Umbilical cord (tissue), 2 donors: ENCODE measurements around the gene DACT2. TPM values are rescaled to one million over a fixed set of nuclear protein-coding genes. Genes with fewer than 3 reads are reported as not detected.

Experiments used
- DNase-seq: peaks from one replicate; pipeline ENCODE4 v3.0.0-alpha.2; 2015; ENCODE audit warnings: low spot score
- total RNA-seq: library from RNA; depleted of rRNA; stranded (reverse); fragments of >200 nt; gene quantifications from one replicate; pipeline ENCODE4 v1.2.3, GENCODE V29; 2014; ENCODE audit warnings: low replicate concordance; ENCODE audit not compliant: insufficient read depth

Gene DACT2
- total RNA-seq, 1 donor from 2014 or later, result 8.7 TPM

DNA sequence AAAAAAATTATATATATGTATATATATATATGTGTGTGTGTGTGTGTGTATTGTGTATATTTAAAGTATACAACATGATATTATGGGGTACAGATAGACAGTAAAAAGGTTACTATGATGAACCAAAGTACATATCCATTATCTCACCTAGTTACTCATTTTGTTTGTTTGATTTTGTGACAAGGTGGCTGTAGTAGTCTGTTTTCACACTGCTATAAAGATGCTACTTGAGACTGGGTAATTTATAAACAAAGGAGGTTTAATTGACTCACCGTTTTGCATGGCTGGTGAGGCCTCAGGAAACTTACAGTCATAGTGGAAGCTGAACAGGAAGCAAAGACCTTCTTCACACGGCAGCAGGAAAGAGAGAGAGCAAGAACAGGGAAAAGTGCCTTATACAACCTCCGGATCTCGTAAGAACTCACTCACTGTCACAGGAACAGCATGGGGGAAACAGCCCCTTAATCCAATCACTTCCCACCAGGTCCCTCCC is 30.2 kb upstream of the DACT2 start:
- DNase-seq, result no peak

DNA sequence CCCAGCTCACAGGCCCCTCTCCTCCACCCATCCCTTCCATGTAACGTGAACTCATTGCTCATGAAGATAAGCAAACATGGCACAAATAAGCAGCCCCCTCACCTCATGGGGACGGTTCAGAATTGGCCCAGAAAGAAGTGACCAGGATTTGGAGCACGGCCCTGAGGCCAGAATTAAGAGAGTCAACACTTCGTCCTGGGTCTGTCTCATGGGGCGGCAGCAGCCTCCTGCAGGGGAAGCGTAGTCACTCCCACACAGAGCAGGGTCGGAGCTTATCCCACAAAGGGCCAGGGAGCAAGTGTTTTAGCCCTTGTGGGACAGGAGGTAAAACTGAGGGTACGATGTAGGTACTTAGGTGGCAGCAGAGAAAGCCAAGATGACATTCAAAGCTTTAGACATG is 28.6 kb upstream of the DACT2 start:
- DNase-seq, result no peak

DNA sequence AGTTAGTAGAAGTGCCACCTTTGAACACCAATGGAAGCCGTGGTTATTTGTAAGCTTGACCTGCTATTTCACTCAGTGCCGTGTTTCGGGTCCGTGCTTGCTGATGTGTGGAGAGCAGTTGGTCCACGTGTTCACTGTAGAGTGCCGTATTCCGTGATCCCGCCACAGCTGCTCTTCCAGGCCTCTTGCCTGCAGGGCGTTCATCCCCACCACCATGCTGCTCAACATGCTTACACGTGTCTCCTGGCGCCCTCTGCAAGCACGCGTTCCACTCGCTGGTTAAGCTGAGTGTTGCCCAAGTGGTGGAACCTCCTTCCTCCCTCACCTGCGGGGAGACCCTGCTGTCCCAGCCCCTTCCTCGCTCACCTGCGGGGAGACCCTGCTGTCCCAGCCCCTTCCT is 28.0 kb upstream of the DACT2 start:
- no peak for DNase-seq

DNA sequence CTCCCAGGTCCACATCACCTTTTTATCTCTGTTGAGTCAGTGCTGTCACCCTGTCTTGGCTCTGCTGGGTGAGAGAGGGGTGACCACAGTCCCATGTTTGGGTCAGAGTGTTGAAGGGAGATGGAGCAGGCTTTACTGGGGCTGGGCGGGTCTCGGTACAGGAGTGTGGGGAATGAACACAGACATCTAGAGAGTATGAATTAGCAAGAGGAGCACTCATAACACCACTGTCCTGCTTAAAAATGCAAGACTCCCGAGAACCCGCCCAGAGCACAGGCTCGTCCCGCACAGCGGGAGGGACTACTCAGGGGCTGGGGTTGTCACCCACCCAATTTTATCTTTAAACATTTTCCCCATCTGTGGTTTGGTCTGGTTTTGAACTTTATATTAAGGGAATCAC is 27.5 kb upstream of the DACT2 start:
- no peak for DNase-seq

DNA sequence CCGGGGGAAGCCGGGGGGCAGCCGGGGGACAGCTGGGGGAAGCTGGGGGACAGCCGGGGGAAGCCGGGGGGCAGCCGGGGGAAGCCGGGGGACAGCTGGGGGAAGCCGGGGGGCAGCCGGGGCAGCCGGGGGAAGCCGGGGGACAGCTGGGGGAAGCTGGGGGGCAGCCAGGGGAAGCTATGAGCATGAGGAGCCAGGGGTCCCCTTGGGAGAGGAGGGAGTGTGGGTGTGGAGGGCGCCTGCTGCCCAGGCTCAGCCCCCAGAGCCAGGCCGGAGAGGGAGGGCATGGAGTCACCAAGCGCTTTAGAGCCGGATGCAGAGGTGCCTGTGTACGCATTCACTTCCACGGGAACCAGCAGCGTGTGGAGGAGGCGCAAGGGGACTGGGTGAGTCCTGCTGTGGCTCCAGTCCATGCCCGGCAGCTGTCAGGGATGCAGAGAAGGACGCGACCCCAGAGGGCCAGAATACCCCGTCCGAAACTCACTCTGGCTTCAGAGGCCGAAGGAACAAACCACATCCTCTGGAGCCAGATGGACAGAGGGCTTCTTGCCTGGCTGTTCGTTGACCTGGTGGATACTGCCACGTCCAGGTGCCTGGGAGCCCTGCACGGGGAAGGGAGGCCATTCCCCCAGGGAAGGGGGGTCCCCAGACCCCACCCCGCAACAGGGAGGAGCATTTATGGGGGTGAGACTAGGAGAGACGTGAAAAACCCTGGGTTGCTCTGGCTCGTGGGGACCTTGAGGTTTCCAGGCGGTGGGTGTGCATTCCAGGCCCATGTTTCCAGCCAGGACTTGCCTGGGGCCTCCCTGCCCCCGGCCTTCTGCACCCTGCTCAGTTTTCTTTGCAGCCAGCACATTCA is 26.5 kb upstream of the DACT2 start:
- peak; percentile 28 for DNase-seq

DNA sequence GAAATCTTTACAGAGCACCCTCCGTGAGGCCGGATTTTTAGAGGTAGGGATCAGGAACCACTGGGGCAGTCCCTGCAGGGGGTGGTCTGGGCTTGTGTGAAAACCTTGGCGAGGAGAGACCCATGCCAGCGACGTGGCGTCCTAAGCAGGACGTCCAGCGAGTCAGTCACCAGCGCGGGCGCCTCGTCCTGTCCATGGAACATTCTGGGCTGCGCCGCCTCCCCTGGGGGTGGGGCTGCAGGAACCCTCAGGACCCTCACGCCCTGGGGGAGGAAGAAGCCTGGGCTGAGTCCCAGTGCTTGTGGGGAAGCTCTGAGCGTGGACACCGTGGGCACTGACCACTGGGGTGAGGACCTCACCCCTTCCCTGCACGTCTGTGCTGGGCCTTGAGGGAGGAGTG is 25.7 kb upstream of the DACT2 start:
- DNase-seq, result no peak

DNA sequence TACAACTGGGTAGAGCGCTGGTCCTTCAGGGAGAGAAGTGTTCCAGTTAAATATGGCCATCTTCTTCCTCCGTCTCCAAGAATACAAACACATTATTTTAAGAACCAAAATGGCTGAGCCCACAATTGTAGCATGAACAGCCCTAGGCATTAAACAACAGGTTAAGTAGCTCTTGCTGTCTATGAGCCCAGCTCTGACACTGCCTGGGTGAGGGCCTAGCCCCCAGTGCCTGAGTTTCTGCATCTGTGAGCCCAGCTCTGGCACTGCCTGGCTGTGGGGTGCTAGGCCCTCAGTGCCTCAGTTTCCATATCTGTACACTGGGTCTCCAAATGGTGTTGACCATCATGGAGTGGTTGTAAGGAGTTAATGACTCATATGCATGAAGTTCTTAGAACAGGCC is 24.8 kb upstream of the DACT2 start:
- no peak for DNase-seq

DNA sequence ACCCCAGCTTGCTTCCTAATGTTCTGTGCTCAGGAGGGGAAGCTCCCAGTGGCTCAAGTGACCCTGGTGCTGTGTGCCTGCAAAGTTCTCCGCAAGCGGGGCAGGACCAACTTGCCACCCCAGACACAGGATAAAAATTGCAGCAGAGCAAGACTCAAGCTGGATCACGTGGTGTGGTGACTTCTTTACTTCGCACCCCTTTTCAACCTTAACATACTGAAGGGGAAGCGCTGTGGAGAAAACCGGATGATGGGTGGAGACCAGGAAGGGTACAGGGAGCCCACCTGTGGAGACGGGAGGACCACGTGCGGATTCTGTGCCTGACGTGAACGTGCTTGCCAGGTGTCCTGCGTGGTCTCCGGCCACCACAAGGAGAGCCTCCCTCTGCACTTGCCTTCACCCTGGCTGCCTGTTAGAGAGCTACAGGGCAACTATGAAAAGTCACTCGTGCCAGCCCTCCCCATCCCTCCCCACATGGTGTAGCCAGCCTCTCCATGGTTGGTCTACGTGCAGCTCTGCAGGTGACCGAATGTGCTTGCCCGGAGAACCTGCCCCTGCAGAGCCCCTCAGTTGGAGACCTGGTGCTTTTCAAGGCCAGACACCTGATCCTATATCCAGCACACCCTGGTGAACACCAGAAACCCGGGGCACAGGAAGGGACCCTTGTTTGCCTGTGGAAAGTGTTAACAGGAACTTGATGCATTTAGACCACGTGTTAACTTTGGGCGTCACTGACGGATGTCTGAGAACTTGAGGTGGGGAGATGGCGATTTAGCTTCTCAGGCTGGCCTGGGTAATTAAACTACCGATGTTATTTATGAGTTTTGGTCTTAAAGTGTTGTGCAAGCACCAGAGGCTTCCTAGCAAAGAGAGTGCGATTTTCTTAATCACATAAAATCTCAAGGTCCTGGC is 23.9 kb upstream of the DACT2 start:
- DNase-seq, result peak; percentile 23

DNA sequence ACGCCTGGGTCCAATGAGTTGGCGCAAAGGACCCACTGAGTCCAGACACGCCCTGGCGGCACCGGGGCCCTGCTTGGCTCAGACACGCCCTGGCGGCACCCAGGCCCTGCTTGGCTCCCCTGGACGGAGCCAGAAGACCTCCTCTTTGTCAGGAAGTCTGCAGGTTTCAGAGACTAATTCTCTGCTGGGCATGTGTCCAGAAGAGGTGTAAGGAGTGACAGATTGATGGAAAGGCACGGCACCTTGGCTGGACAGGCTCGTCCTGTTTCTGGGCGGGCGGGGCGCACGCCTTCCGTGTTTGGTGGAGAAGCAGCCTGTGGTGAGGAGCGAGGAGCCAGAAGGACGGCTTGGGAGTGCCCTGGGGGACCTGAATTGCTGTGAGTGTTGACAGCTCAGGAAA is 23.1 kb upstream of the DACT2 start:
- DNase-seq, result peak; percentile 52

DNA sequence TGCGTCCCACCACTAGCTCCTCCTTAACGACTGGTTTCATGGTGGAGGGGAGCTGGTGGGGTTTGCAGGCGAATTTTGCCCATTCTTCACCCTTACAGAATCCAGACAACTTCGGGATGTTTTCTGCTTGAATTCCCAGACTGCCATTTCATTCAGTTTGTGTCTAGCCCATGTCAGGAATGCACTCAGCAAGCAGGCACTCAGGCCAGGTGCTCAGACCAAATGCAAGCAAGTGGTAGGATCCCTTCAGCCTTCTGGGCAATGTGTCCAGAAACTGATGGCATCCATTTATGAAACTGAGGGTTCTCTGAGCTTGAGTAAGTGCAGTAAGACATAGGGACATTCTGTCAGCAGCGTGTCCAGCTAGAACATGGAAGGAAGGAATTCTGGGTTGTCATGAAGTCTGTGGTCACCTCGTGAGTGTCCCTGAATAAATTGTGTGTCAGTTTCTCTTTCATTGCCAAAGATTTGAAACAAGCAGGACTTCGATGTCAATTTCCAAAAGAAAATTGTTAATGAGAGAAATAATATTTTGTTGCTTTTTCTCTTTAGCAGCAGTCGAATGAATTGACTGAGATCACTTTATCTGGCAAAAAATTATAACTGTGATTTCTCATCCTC is 21.8 kb upstream of the DACT2 start:
- no peak for DNase-seq

DNA sequence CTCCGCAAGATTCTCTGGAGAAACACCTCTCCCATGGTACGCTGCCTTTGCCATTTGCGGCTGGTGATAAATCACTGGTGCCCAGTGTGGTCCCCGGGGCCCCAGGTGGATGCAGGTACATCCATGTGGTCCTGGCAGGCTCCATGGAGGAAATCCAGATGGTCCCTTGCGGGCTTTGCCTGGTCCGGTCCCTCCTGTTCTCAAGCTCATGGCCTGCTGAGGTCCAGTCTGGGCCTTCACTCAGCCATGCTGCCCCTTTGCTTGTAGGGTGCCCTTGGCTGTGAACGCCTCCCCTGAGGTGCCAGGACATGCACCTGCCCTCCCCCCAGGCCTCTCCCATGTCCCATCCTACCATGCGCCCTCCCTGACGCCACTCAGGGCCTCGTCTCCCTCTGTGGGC is 21.2 kb upstream of the DACT2 start:
- no peak for DNase-seq

DNA sequence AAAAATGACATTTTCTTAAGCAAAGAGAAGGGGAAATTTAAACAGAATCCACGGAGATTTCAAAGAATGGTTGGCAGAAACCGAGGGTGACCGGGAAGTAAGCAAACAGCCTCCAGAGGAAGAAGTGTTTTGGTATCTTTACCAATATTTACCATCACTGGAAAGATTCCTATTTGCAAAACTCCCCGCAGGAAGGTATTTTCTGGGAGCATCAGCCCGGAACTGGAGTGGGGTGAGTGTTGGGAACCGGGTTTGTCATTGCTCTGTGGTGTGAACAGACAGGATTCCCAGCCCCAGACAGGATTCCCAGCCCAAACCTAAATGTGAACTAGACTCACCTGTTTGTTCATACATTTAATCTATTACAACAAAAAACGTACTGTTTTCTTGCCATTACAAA is 19.2 kb upstream of the DACT2 start:
- no peak for DNase-seq

DNA sequence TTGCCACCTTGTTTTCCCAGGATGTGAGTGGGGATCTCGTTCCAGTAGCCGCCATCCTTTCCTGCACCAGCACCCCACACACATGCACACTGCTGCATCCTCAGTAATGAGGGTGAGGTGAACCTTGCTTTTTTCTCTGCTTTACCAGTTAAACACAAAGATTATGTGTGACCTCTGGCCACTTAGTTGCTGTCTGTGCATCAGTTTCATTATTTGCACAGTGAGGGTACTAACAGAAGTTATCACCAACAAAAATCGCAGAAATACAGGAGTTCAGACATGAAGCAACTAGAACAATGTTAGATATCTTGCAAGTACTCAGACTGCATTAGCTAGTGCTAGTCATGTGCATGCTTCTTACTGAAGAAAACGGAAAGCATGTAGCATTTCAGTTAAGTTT is 17.4 kb upstream of the DACT2 start:
- no peak for DNase-seq

DNA sequence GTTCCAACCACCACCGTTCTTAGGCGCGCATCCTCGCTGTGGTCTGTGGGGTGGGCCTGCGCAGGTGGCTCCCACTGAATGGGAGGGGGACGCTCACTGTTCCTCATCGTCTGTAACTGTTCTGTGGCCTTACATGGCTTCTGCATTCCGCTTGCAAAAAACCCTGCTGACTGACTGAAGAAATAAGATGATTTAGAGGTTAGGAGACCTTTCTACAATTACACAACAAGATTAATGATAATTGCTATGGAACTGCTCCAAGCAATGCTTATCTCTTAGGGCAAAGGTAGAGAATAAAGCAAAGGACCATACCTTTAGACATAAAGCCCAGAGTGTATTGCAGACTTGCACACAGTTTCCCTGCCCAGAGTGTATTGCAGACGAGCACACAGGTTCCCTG is 14.4 kb upstream of the DACT2 start:
- DNase-seq, result no peak

DNA sequence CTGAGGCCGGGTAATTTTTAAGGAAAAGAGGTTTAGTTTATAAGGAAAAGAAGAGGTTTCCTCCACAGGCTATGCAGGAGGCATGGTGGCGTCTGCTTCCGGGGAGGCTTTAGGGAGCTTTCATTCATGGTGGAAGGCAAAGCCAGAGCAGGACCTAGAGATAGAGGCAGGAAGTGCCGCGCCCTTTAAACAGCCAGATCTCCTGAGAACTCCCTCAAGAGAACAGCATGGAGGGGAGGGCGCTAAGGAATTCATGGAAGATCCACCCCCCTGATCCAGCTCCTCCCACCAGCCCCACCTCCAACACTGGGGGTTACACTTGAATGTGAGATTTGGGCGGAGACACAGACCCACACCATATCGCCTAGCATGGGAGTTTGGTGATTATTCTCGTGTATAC is 13.9 kb upstream of the DACT2 start:
- no peak for DNase-seq

DNA sequence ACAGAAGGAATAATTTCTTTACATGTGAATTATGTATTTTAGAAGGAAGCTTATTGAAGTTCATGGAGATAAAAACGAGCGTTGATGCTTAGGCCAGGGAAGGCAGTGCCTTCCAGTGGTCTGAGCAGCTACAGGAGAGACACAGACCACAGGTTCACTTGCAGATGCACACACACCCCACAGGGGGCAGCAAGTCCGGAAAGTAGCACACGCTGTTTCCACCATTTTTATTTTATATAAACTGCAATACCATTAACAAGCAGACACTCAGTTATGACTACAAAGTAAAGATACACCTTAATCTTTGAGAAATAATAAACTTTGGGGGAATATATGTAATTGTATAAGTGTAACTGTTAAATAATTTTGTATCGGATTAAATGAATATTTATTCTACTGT is 13.5 kb upstream of the DACT2 start:
- no peak for DNase-seq

DNA sequence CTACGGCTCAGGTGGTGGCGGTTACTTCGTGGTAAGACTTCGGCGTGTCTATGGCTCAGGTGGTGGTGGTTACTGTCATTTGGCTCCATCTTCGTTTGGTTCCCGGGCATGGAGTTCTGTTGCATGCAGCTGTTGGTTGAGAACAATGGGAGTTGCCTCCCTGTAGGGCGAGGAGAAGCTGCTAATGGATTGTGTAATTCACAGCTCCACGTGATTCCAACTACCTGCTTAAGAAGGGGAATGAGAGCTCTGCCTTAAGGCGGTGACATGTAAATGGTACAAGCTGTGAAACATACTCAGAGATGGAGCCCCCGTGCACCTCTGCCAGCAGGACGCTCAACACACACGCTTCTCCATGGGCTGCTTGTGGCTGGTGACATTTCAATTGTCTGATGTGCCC is 12.4 kb upstream of the DACT2 start:
- no peak for DNase-seq

DNA sequence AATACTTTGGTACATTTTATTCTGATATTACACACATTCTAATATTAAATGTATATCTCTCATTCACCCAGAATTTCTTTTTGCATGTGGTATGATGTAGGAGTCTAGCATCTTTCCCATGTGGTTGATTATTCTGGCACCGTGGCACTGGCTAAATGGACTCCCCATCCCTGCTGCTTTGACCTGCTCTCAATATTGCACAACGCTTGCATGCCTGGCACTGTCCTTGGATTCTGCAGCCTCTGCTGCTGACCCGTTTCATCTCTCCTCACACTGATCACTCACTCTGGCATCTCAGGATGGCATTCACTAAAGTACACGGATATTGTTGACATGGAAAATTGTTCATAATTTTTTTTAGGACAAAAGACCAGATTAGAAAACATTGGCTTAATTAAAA is 11.5 kb upstream of the DACT2 start:
- no peak for DNase-seq

DNA sequence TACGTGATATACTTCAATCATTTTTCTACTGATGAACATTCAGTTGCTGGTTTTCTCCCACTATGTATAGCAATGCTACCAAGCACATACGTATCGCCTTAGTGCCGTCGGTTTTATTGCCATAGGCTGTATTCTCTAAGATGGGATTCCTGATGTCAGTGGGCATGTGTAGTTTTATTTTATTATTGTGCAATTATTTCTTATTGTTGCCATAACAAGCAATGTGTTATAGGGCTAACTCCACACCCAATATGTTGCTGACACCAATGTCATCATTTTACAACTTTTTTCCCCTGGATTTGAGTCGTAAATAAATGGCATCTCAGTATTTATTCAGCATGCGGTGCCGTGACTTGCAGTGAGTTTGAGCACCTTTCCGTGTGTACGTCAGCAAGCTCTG is 10.8 kb upstream of the DACT2 start:
- DNase-seq, result no peak

DNA sequence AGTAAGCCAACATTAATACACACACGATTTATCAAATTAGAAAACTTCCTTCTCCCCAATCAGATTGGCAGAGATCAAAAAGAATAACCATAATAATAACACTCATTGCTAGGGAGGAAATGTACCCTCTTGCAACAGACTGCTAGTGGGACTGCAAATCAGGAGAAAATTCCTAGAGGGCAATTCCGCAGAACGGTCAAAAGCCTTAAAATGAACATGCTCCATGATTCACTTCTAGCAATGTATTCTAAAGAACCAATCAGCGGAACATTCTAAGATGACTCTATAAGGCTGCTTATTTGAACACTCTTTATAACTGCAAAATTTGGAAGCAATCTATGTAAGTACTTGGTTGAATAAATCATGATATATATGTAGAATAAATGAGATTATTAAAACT is 8.5 kb upstream of the DACT2 start:
- no peak for DNase-seq

DNA sequence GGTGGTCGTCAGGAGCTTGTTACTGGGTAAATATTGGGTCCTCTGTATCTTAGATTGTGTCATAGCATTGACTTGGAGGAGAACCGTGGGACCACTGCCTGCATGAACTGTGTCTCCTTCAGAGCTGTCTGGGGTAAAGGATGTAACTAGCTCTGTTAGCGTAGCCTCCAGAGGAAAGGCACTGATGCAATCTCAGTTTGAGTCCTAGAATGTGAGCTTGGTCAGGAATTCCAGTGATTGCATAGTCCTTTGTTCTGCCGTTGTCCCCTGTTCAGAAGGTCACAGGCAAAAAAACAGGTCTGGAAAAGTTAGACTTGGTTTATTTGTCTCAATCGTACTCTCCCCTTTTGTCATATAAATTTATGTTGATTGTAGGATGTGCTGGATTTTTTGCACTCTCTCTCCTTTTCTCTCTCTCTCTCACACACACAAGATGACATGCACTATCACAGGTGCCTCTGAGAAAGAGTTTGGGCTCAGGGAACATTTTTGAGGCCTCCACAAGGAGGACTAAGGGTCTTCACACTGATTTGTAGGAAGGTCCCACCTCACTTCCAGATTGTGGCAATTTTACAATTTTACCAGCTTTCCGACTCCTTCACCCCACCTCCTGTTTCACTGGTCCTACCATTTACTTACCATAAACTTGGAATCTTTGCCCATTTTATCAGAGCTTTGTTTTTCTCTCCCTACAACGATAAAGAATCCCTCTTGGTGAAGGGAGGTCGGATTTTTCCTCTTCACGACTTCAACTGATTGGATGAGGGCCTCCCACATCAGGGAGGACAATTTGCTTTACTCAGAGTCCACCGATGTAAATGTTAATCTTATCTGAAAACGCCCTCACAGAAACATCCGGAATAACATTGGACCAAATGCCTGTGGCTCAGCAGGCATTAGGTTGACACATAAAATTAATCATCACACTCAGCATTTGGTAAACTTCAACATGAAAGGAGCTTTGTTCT is 7.0 kb upstream of the DACT2 start:
- DNase-seq, result peak; percentile 87
